Activated CD8-positive, alpha-beta T cell treated with anti-CD3 and anti-CD28 coated beads for 36 hours (primary cell): ENCODE data around the gene RYR2. TPM values are rescaled to one million over a fixed set of nuclear protein-coding genes. Genes with fewer than 3 reads are reported as not detected.

Source experiments
- ATAC-seq: fragments of 200-7000 bp; cut with Tn5 transposase; one replicate; pipeline ENCODE4 v1.10.0; 2021; ENCODE audit warnings: mild to moderate bottlenecking, moderate library complexity
- CTCF ChIA-PET: fragments of 350-600 bp; sonication (Branson Sonifier 250); formaldehyde crosslinking; loops from one replicate; lab custom pipeline; 2021; ENCODE audit warnings: antibody characterized with exemption; lab: Charles Lee
- POLR2A ChIA-PET: fragments of 350-600 bp; sonication (Branson Sonifier 250); formaldehyde crosslinking; loops from one replicate; lab custom pipeline; 2021; ENCODE audit warnings: antibody characterized with exemption; lab: Charles Lee
- DNase-seq: peaks from one replicate; pipeline ENCODE4 v3.0.0-alpha.2; 2020
- H3K27ac Mint-ChIP-seq: one replicate; pipeline ENCODE4 v1.8.0; 2021; ENCODE audit warnings: mild to moderate bottlenecking, mixed read lengths
- H3K27me3 Mint-ChIP-seq: one replicate; pipeline ENCODE4 v1.8.0; 2021; ENCODE audit warnings: mixed read lengths
- H3K36me3 Mint-ChIP-seq: one replicate; pipeline ENCODE4 v1.8.0; 2021; ENCODE audit warnings: low read depth, mixed read lengths
- H3K4me1 Mint-ChIP-seq: one replicate; pipeline ENCODE4 v1.8.0; 2021; ENCODE audit warnings: low read depth, mixed read lengths
- H3K4me3 Mint-ChIP-seq: one replicate; pipeline ENCODE4 v1.8.0; 2021; ENCODE audit warnings: mild to moderate bottlenecking, moderate library complexity, mixed read lengths
- H3K9me3 Mint-ChIP-seq: one replicate; pipeline ENCODE4 v1.8.0; 2021; ENCODE audit warnings: mixed read lengths
- intact Hi-C: fragments of 100-400 bp; cut with micrococcal nuclease; formaldehyde crosslinking; loops from one replicate; pipeline ENCODE4 v1.10.0; 2022
- total RNA-seq, 2 experiments: library from RNA; stranded (reverse); gene quantifications; one replicate each; pipeline ENCODE4 v1.2.3, GENCODE V29; 2021
- TF ChIP-seq, protein P1 (sequence below): fragments of 200-600 bp; IDR thresholded peaks from one replicate; pipeline ENCODE4 v1.8.0; 2022; ENCODE audit warnings: antibody characterized with exemption, mild to moderate bottlenecking

The RYR2 gene
- total RNA-seq, 2 experiments from 2014 or later = 0.02 TPM

DNA sequence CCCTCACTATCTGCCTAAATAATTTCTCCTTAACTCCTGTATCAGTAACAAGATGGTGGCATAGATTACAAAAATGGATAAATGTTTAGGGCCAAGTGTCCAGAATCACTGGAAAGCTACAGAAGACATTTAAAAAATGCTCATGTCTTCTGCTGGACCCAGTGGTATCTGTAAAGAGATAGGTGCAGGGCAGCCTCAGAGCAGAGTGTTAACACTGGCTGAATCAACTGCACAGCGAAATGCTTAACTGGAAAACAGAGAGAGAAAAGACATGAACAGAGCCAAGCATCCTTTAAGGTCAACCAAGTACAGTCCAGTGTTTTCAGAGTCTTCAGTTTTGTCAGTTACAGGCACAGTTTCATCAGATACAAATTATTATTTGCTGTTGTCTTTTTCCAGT, 429.4 kb downstream of the RYR2 start:
- H3K4me3 Mint-ChIP-seq = no peak overlapping the region
- no peak for ATAC-seq
- no peaks in the 10 kb centered on the region for H3K36me3 Mint-ChIP-seq

DNA sequence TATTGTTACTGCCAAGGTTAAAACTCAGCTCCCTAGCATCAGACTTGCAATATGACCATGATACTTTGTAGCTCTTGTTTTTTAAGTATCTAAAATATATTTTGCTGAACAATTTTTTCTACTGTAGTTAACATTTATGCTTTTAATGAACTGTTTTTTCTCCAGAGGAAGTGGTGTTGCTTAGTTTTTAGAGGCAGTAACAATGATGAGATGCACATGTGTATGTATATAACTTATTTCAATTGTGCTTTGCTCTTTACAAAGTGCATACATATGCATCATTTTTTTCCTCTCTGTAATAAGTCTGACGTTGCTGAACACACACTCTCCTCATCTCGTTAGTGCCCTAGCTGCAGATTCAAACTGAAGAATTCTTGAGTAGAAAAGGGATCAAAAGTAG, 430.0 kb downstream of the RYR2 start:
- Mint-ChIP-seq H3K27ac (no peak overlapping the region), H3K36me3 (no peaks in the 10 kb centered on the region), H3K4me3 (no peak overlapping the region), H3K9me3 (no peaks in the 10 kb centered on the region), H3K27me3 (no peaks in the 10 kb centered on the region), H3K4me1 (no peaks in the 10 kb centered on the region)
- DNase-seq (no peak), ATAC-seq (no peak)
- CTCF ChIA-PET = interaction anchor here (1.5 kb wide), 1 partner anchor 90 kb away, joined by 3 read pairs; no protein-coding TSS in a partner anchor
- TF ChIP-seq, protein P1, sequence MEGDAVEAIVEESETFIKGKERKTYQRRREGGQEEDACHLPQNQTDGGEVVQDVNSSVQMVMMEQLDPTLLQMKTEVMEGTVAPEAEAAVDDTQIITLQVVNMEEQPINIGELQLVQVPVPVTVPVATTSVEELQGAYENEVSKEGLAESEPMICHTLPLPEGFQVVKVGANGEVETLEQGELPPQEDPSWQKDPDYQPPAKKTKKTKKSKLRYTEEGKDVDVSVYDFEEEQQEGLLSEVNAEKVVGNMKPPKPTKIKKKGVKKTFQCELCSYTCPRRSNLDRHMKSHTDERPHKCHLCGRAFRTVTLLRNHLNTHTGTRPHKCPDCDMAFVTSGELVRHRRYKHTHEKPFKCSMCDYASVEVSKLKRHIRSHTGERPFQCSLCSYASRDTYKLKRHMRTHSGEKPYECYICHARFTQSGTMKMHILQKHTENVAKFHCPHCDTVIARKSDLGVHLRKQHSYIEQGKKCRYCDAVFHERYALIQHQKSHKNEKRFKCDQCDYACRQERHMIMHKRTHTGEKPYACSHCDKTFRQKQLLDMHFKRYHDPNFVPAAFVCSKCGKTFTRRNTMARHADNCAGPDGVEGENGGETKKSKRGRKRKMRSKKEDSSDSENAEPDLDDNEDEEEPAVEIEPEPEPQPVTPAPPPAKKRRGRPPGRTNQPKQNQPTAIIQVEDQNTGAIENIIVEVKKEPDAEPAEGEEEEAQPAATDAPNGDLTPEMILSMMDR = no peak
- intact Hi-C loops = no loop called here
- POLR2A ChIA-PET = no interaction called here

More for the DNA sequence above, 429.4 kb downstream of the RYR2 start:
- DNase-seq = no peak
- Mint-ChIP-seq H3K27me3 (no peaks in the 10 kb centered on the region), H3K27ac (no peak overlapping the region), H3K4me1 (no peaks in the 10 kb centered on the region), H3K9me3 (no peaks in the 10 kb centered on the region)
- TF ChIP-seq, protein P1 = no peak
- POLR2A ChIA-PET = no interaction called here
- CTCF ChIA-PET = interaction anchor here (1.5 kb wide), 1 partner anchor 91 kb away, joined by 3 read pairs; no protein-coding TSS in a partner anchor
- intact Hi-C loops = no loop called here

DNA sequence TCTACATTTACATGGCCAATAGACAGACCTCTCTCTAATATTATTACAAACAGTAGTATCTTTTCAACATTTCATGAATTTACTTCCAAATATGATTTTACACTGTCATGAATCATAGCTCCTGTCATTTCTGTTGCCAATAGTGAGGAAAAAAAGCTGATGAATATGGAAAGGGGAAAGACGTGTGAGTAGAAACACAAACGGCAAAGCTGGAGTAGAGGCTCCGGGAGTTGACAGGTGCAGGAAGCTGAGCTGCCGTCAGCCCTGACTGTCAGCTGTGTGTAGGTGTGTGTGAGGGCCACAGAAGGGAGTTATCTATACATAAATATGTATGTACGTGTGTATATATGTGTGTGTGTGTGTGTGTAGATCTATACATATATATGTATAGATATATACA, 431.9 kb downstream of the RYR2 start:
- CTCF ChIA-PET = no interaction called here
- no peak overlapping the region for H3K27ac Mint-ChIP-seq
- no peaks in the 10 kb centered on the region for H3K9me3 Mint-ChIP-seq
- TF ChIP-seq, protein P1 = no peak
- no peak for ATAC-seq
- no peak overlapping the region for H3K4me3 Mint-ChIP-seq
- H3K36me3 Mint-ChIP-seq = no peaks in the 10 kb centered on the region
- POLR2A ChIA-PET = no interaction called here
- DNase-seq = no peak
- intact Hi-C loops = no loop called here
- H3K4me1 Mint-ChIP-seq = no peaks in the 10 kb centered on the region
- no peaks in the 10 kb centered on the region for H3K27me3 Mint-ChIP-seq

DNA sequence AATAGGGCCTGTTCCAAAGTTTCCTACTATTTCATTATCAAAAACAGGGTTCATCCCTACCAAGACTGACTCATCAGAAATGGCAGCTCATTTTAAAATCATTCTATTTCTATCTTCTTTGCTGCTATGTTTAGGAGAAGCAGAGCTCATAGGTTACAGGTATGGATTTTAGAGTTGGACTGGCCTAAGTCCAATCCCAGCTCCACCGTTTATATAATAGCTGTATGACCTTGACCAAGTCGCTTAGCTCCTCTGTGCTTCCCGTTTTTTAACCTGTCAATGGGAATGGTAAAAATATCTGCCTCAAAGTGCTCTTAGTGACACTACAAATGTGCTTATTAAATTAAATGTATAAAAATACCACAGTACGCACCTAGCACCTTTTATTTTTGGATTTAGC, 436.1 kb downstream of the RYR2 start:
- ATAC-seq = no peak
- ChIA-PET POLR2A (no interaction called here), CTCF (interaction anchor here (1.6 kb wide), 1 partner anchor 91 kb away, joined by 3 read pairs; no protein-coding TSS in a partner anchor)
- no peaks in the 10 kb centered on the region for H3K4me1 Mint-ChIP-seq
- peaks cover 3% of the 10 kb centered on the region for H3K9me3 Mint-ChIP-seq
- intact Hi-C loops = no loop called here
- no peak overlapping the region for H3K27ac Mint-ChIP-seq
- TF ChIP-seq, protein P1 = no peak
- no peaks in the 10 kb centered on the region for H3K36me3 Mint-ChIP-seq
- no peak for DNase-seq
- H3K4me3 Mint-ChIP-seq = no peak overlapping the region
- H3K27me3 Mint-ChIP-seq = peaks cover 2% of the 10 kb centered on the region

DNA sequence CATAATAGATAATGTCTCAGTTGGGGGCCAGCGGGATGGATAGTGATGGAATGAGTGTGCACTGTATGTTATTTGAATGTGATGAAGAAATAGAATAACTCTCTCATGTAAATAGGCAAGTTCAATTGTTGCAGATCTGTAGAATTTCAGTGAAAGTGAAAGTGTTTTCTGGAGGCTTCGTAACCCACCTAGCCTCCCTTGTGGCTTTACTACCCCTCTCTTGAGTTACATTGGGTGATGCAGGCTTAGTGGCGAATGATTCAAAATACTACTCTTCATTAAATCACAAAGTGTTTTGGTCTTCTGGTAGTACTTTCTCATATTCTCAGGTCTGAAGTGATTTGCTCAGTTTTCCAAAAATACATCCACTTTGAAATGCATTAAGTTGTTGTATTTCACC, 436.9 kb downstream of the RYR2 start:
- H3K27me3 Mint-ChIP-seq = peaks cover 2% of the 10 kb centered on the region
- TF ChIP-seq, protein P1 = no peak
- ATAC-seq = no peak
- H3K27ac Mint-ChIP-seq = no peak overlapping the region
- no peak overlapping the region for H3K4me3 Mint-ChIP-seq
- no peak for DNase-seq
- intact Hi-C loops = no loop called here
- H3K4me1 Mint-ChIP-seq = no peaks in the 10 kb centered on the region
- H3K36me3 Mint-ChIP-seq = no peaks in the 10 kb centered on the region
- peaks cover 3% of the 10 kb centered on the region for H3K9me3 Mint-ChIP-seq
- POLR2A ChIA-PET = no interaction called here
- CTCF ChIA-PET = no interaction called here
